H9 (cell line): ENCODE data around the gene KLC1. TPM values are rescaled to one million over a fixed set of nuclear protein-coding genes. Genes with fewer than 3 reads are reported as not detected.

Experiments used
- DNase-seq: peaks from one replicate; pipeline ENCODE4 v3.0.0-alpha.2; 2017
- H2AFZ ChIP-seq: one replicate; pipeline ENCODE4 v1.6.1; 2013; ENCODE audit warnings: mild to moderate bottlenecking, low read length, control low read depth, moderate library complexity
- H2AK5ac ChIP-seq: 2 replicates; pipeline ENCODE4 v1.6.1; 2013; ENCODE audit warnings: low read length, control low read depth, mixed read lengths; ENCODE audit not compliant: insufficient read length
- H2BK120ac ChIP-seq: one replicate; pipeline ENCODE4 v1.6.1; 2013; ENCODE audit warnings: low read depth, mild to moderate bottlenecking, low read length, control low read depth, inconsistent platforms; ENCODE audit not compliant: poor library complexity, severe bottlenecking
- H2BK12ac ChIP-seq: 2 replicates; pipeline ENCODE4 v1.6.1; 2013; ENCODE audit warnings: low read length, control low read depth, mixed read lengths, low read depth; ENCODE audit not compliant: insufficient read length
- H2BK15ac ChIP-seq: 2 replicates; pipeline ENCODE4 v1.6.1; 2013; ENCODE audit warnings: low read depth, low read length, control low read depth
- H2BK20ac ChIP-seq: one replicate; pipeline ENCODE4 v1.6.1; 2013; ENCODE audit warnings: low read depth, mild to moderate bottlenecking, low read length, control low read depth, inconsistent platforms; ENCODE audit not compliant: poor library complexity, severe bottlenecking
- H2BK5ac ChIP-seq: 2 replicates; pipeline ENCODE4 v1.6.1; 2013; ENCODE audit warnings: low read length, control low read depth, mixed read lengths; ENCODE audit not compliant: insufficient read length
- H3K14ac ChIP-seq: 2 replicates; pipeline ENCODE4 v1.6.1; 2013; ENCODE audit warnings: low read length, control low read depth; ENCODE audit not compliant: insufficient read depth
- H3K18ac ChIP-seq: 2 replicates; pipeline ENCODE4 v1.6.1; 2013; ENCODE audit warnings: low read depth, mild to moderate bottlenecking, mixed read lengths, low read length, control low read depth; ENCODE audit not compliant: insufficient read length
- H3K23ac ChIP-seq: 2 replicates; pipeline ENCODE4 v1.6.1; 2013; ENCODE audit warnings: low read length, control low read depth, mixed read lengths, low read depth; ENCODE audit not compliant: insufficient read length
- H3K23me2 ChIP-seq: 2 replicates; pipeline ENCODE4 v1.6.1; 2013; ENCODE audit warnings: low read depth, mild to moderate bottlenecking, mixed read lengths, low read length, control low read depth; ENCODE audit not compliant: insufficient read length, poor library complexity, severe bottlenecking
- H3K27ac ChIP-seq: 2 replicates; pipeline ENCODE4 v1.5.1; 2013; ENCODE audit warnings: low read length, control low read depth, mixed read lengths, low read depth; ENCODE audit not compliant: insufficient read length
- H3K27me3 ChIP-seq: 2 replicates; pipeline ENCODE4 v1.6.1; 2013; ENCODE audit warnings: low read length, control low read depth, inconsistent platforms; ENCODE audit not compliant: insufficient read depth
- H3K4ac ChIP-seq: 2 replicates; pipeline ENCODE4 v1.6.1; 2013; ENCODE audit warnings: low read depth, mild to moderate bottlenecking, control low read depth, inconsistent platforms, low read length, moderate library complexity
- H3K4me1 ChIP-seq: 2 replicates; pipeline ENCODE4 v1.6.1; 2013; ENCODE audit warnings: low read length, control low read depth, inconsistent platforms; ENCODE audit not compliant: insufficient read depth
- H3K4me2 ChIP-seq: 2 replicates; pipeline ENCODE4 v1.6.1; 2013; ENCODE audit warnings: low read length, control low read depth, mixed read lengths; ENCODE audit not compliant: insufficient read length, insufficient read depth
- H3K56ac ChIP-seq: 2 replicates; pipeline ENCODE4 v1.6.1; 2013; ENCODE audit warnings: low read depth, mild to moderate bottlenecking, mixed read lengths, low read length, control low read depth; ENCODE audit not compliant: insufficient read length
- H3K79me1 ChIP-seq: 2 replicates; pipeline ENCODE4 v1.6.1; 2013; ENCODE audit warnings: low read depth, mild to moderate bottlenecking, moderate library complexity, low read length, control low read depth, inconsistent platforms; ENCODE audit not compliant: insufficient read depth, poor library complexity, severe bottlenecking
- H3K79me2 ChIP-seq: 2 replicates; pipeline ENCODE4 v1.6.1; 2013; ENCODE audit warnings: low read length, control low read depth, inconsistent platforms; ENCODE audit not compliant: insufficient read depth
- H3K9ac ChIP-seq: 2 replicates; pipeline ENCODE4 v1.6.1; 2013; ENCODE audit warnings: low read length, control low read depth, mixed read lengths; ENCODE audit not compliant: insufficient read length; ENCODE audit errors: extremely low read depth
- H3K9me3 ChIP-seq: one replicate; pipeline ENCODE4 v1.6.1; 2013; ENCODE audit warnings: low read depth, low read length, inconsistent platforms; ENCODE audit not compliant: control insufficient read depth
- H3T11ph ChIP-seq: one replicate; pipeline ENCODE4 v1.6.1; 2013; ENCODE audit warnings: mild to moderate bottlenecking, low read length, control low read depth, inconsistent platforms
- H4K20me1 ChIP-seq: one replicate; pipeline ENCODE4 v1.6.1; 2013; ENCODE audit not compliant: control insufficient read depth, insufficient read length, insufficient read depth
- H4K5ac ChIP-seq: 2 replicates; pipeline ENCODE4 v1.6.1; 2013; ENCODE audit warnings: low read depth, mild to moderate bottlenecking, mixed read lengths, low read length, control low read depth; ENCODE audit not compliant: insufficient read length
- H4K8ac ChIP-seq: replicated peaks from 2 replicates; pipeline ENCODE4 v1.6.1; 2013; ENCODE audit warnings: low read length, control low read depth, mixed read lengths, low read depth; ENCODE audit not compliant: insufficient read length
- H4K91ac ChIP-seq: 2 replicates; pipeline ENCODE4 v1.6.1; 2013; ENCODE audit warnings: low read depth, mild to moderate bottlenecking, moderate library complexity, mixed read lengths, low read length, control low read depth; ENCODE audit not compliant: insufficient read length
- H3K27ac Mint-ChIP-seq, 3 experiments: 2 replicates in 2 of 3; 3 replicates in 1 of 3; pipeline ENCODE4 v1.8.0; 2020 to 2021; ENCODE audit warnings: mixed read lengths in 3 of 3, mild to moderate bottlenecking in 1 of 3, moderate library complexity in 1 of 3
- H3K27me3 Mint-ChIP-seq: 2 replicates; pipeline ENCODE4 v1.8.0; 2021; ENCODE audit warnings: low read depth, mild to moderate bottlenecking, moderate library complexity, mixed read lengths
- H3K36me3 Mint-ChIP-seq, 3 experiments: 2 replicates in 2 of 3; 3 replicates in 1 of 3; pipeline ENCODE4 v1.8.0; 2020 to 2021; ENCODE audit warnings: low read depth in 3 of 3, mixed read lengths in 3 of 3; ENCODE audit not compliant: insufficient read depth in 1 of 3
- H3K4me1 Mint-ChIP-seq, 2 experiments: 2 replicates each; pipeline ENCODE4 v1.8.0; 2020; ENCODE audit warnings: mixed read lengths in 2 of 2
- H3K4me3 Mint-ChIP-seq, 2 experiments: 2 replicates in 1 of 2; 3 replicates in 1 of 2; pipeline ENCODE4 v1.8.0; 2020 to 2021; ENCODE audit warnings: mild to moderate bottlenecking in 2 of 2, mixed read lengths in 2 of 2, moderate library complexity in 1 of 2
- H3K9me3 Mint-ChIP-seq, 2 experiments: 2 replicates in 1 of 2; 3 replicates in 1 of 2; pipeline ENCODE4 v1.8.0; 2020; ENCODE audit warnings: mild to moderate bottlenecking in 2 of 2, mixed read lengths in 2 of 2, moderate library complexity in 1 of 2
- WGBS: extraction: QIAGEN DNeasy Blood & Tissue Kit; methylation state at CpG from one replicate; pipeline ENCODE4 v1.1.7; 2013; ENCODE audit warnings: missing lambda C conversion rate, low lambda C conversion rate, mixed read lengths; ENCODE audit not compliant: insufficient read length; ENCODE audit errors: extremely low coverage; 5-methylcytosine and 5-hydroxymethylcytosine counted together
- total RNA-seq: library from RNA; stranded (reverse); gene quantifications from 2 replicates; pipeline ENCODE4 v1.2.1, GENCODE V29; 2021
- TF ChIP-seq, protein P1 (sequence below): fragments of 200-600 bp; sonication (generic); conservative IDR thresholded peaks from 3 replicates; pipeline ENCODE4 v1.8.0; 2021; ENCODE audit warnings: antibody characterized with exemption, mild to moderate bottlenecking

Gene KLC1
- total RNA-seq, 1 experiment from 2014 or later: 143 TPM

DNA sequence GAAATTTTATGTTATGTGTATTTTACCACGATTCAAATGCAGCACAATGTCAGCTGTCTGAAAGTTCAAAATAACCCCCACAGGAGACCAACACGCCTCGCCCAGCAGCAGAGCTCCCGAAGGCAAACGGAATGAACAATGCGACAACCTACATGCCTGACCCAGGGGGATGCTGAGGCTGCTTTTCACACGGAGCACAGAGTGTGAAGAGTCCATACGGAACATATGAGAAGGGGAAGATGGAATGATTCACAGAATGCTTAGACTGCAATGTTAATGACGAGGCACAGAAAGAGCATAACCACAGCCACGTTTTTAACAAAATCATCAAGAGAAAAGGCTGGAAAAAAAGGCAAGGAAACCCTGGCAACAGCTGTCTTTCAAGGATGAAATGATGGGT, 109.2 kb downstream of the KLC1 start:
- Histone ChIP-seq H3T11ph (no peak overlapping the region), H2BK20ac (no peak overlapping the region), H3K18ac (no peak overlapping the region), H3K56ac (no peak overlapping the region), H3K79me1 (no peaks in the 10 kb centered on the region), H2BK120ac (no peak overlapping the region), H3K4ac (no peak overlapping the region), H2BK15ac (no peak overlapping the region), H2BK5ac (no peak overlapping the region), H3K23ac (no peak overlapping the region), H3K9me3 (no peaks in the 10 kb centered on the region), H2AFZ (no peak overlapping the region), H3K27me3 (no peaks in the 10 kb centered on the region), H3K4me1 (peaks cover 6% of the 10 kb centered on the region; the same call in 1 of the 2 replicates), H3K23me2 (no peaks in the 10 kb centered on the region), H2BK12ac (no peak overlapping the region), H4K20me1 (peaks cover 3% of the 10 kb centered on the region), H3K27ac (no peak overlapping the region), H3K14ac (no peak overlapping the region; the same call in 1 of the 2 replicates), H2AK5ac (no peak overlapping the region), H3K9ac (no peak overlapping the region), H3K4me2 (no peak overlapping the region), H4K91ac (no peak overlapping the region), H4K8ac (no peak overlapping the region), H4K5ac (no peak overlapping the region), H3K79me2 (no peaks in the 10 kb centered on the region)
- no peaks in the 10 kb centered on the region for H3K9me3 Mint-ChIP-seq
- H3K36me3 Mint-ChIP-seq: peaks cover 3 to 34% (median 16%) of the 10 kb centered on the region in 3 experiments
- no peak overlapping the region for H3K27ac Mint-ChIP-seq
- H3K27me3 Mint-ChIP-seq: no peaks in the 10 kb centered on the region
- no CpG with 5 or more reads among the region's 10 CpGs for WGBS
- TF ChIP-seq, protein P1, sequence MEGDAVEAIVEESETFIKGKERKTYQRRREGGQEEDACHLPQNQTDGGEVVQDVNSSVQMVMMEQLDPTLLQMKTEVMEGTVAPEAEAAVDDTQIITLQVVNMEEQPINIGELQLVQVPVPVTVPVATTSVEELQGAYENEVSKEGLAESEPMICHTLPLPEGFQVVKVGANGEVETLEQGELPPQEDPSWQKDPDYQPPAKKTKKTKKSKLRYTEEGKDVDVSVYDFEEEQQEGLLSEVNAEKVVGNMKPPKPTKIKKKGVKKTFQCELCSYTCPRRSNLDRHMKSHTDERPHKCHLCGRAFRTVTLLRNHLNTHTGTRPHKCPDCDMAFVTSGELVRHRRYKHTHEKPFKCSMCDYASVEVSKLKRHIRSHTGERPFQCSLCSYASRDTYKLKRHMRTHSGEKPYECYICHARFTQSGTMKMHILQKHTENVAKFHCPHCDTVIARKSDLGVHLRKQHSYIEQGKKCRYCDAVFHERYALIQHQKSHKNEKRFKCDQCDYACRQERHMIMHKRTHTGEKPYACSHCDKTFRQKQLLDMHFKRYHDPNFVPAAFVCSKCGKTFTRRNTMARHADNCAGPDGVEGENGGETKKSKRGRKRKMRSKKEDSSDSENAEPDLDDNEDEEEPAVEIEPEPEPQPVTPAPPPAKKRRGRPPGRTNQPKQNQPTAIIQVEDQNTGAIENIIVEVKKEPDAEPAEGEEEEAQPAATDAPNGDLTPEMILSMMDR: no peak
- peaks cover 19% of the 10 kb centered on the region in 2 experiments for H3K4me1 Mint-ChIP-seq
- no peak for DNase-seq
- no peak overlapping the region for H3K4me3 Mint-ChIP-seq
